Endothelial cell of umbilical vein (primary cell): ENCODE measurements around the gene PARVA. TPM values are rescaled to one million over a fixed set of nuclear protein-coding genes. Genes with fewer than 3 reads are reported as not detected.

Source experiments
- BruUV-seq: library from RNA; stranded (reverse); fragments of 400-500 nt; replicated peaks from 2 replicates; lab custom pipeline; 2021; lab: Mats Ljungman, UMichigan
- CTCF ChIA-PET: fragments of 300-600, 350-600 bp; sonication (Branson Sonifier 250); formaldehyde crosslinking; loops from one replicate; lab custom pipeline; 2021; ENCODE audit warnings: antibody characterized with exemption, inconsistent platforms; lab: Charles Lee
- POLR2A ChIA-PET: fragments of 300-600, 350-600 bp; sonication (Branson Sonifier 250); formaldehyde crosslinking; loops from one replicate; lab custom pipeline; 2021; ENCODE audit warnings: antibody characterized with exemption, inconsistent platforms; lab: Charles Lee
- DNase-seq: peaks from one replicate; pipeline ENCODE4 v3.0.0-alpha.2; 2011; ENCODE audit warnings: low read depth, low spot score
- FAIRE-seq: peaks from 2 replicates; lab custom pipeline; 2011; peaks lifted over from hg19 to GRCh38; lab: Jason Lieb, UNC
- H2AFZ ChIP-seq: 2 replicates; pipeline ENCODE4 v1.6.0; 2012; ENCODE audit warnings: low read depth, low read length, control low read depth, inconsistent platforms
- H3K27ac ChIP-seq: 2 replicates; pipeline ENCODE4 v1.5.1; 2011; ENCODE audit warnings: low read depth, mild to moderate bottlenecking, control low read depth, low read length, moderate library complexity; ENCODE audit not compliant: insufficient read depth
- H3K27me3 ChIP-seq, 2 experiments: 2 replicates each; pipeline versions ENCODE4 v1.6.0 to v1.6.1; 2011; ENCODE audit warnings: low read length in 2 of 2, mixed read lengths in 1 of 2; ENCODE audit not compliant: control insufficient read depth in 2 of 2, insufficient read depth in 2 of 2
- H3K36me3 ChIP-seq, 2 experiments: 2 replicates in 1 of 2; 3 replicates in 1 of 2; pipeline ENCODE4 v1.5.1; 2011; ENCODE audit warnings: low read length in 2 of 2, mild to moderate bottlenecking in 1 of 2, moderate library complexity in 1 of 2; ENCODE audit not compliant: control insufficient read depth in 2 of 2, insufficient read depth in 2 of 2; ENCODE audit errors: extremely low read depth in 1 of 2
- H3K4me1 ChIP-seq: 3 replicates; pipeline ENCODE4 v1.5.1; 2011; ENCODE audit warnings: mild to moderate bottlenecking, low read length; ENCODE audit not compliant: control insufficient read depth, insufficient read depth; ENCODE audit errors: extremely low read depth
- H3K4me2 ChIP-seq: 2 replicates; pipeline ENCODE4 v1.6.1; 2011; ENCODE audit warnings: low read length, control low read depth, mixed read lengths; ENCODE audit not compliant: insufficient read depth
- H3K4me3 ChIP-seq, 3 experiments: fragments of 200-600 bp in 1 of 3; sonication (generic), shearing (Covaris generic) in 1 of 3; replicated peaks in 1 of 3; 2 replicates each; pipeline ENCODE4 v1.5.1; 2011 to 2016; ENCODE audit warnings: control low read depth in 3 of 3, low read length in 3 of 3, mild to moderate bottlenecking in 2 of 3, inconsistent platforms in 1 of 3, low read depth in 1 of 3, moderate library complexity in 1 of 3; ENCODE audit not compliant: insufficient read depth in 1 of 3
- H3K79me2 ChIP-seq: 2 replicates; pipeline ENCODE4 v1.6.0; 2012; ENCODE audit warnings: low read length, inconsistent platforms; ENCODE audit not compliant: control insufficient read depth, insufficient read depth
- H3K9ac ChIP-seq: replicated peaks from 2 replicates; pipeline ENCODE3; 2011; ENCODE audit warnings: low read length, control low read depth; ENCODE audit not compliant: insufficient read depth; ENCODE audit errors: extremely low read depth
- H3K9me1 ChIP-seq: replicated peaks from 3 replicates; pipeline ENCODE4 v1.6.0; 2011; ENCODE audit warnings: mild to moderate bottlenecking, low read length; ENCODE audit not compliant: control insufficient read depth, insufficient read depth; ENCODE audit errors: extremely low read depth
- H3K9me3 ChIP-seq: replicated peaks from 2 replicates; pipeline ENCODE4 v1.5.1; 2012; ENCODE audit warnings: low read length, inconsistent platforms; ENCODE audit not compliant: control insufficient read depth, insufficient read depth
- H4K20me1 ChIP-seq: replicated peaks from 2 replicates; pipeline ENCODE3; 2011; ENCODE audit warnings: mild to moderate bottlenecking, low read length; ENCODE audit not compliant: control insufficient read depth, insufficient read depth; ENCODE audit errors: extremely low read depth
- CTCF ChIP-seq, 2 donors: IDR thresholded peaks; 1 replicate in 1 of 2; 2 replicates in 1 of 2; pipeline ENCODE4 v1.5.1; 2011; ENCODE audit warnings: low read length in 2 of 2, mild to moderate bottlenecking in 2 of 2, moderate library complexity in 2 of 2, control low read depth in 1 of 2, inconsistent platforms in 1 of 2, low read depth in 1 of 2; ENCODE audit not compliant: insufficient read depth in 1 of 2; ENCODE audit errors: extremely low read depth in 1 of 2
- EZH2 ChIP-seq: IDR thresholded peaks from 2 replicates; pipeline ENCODE4 v1.6.1; 2012; ENCODE audit warnings: borderline replicate concordance, low read depth, mild to moderate bottlenecking, moderate library complexity, low read length, inconsistent platforms; ENCODE audit not compliant: severe bottlenecking
- FOS ChIP-seq: IDR thresholded peaks from 2 replicates; pipeline ENCODE4 v1.6.1; 2011; ENCODE audit warnings: mild to moderate bottlenecking, low read length, moderate library complexity, borderline replicate concordance; ENCODE audit not compliant: insufficient read depth
- GATA2 ChIP-seq: IDR thresholded peaks from 2 replicates; pipeline ENCODE4 v1.7.0; 2011; ENCODE audit warnings: low read depth, mild to moderate bottlenecking, moderate library complexity, mixed read lengths, low read length; ENCODE audit not compliant: insufficient read length, insufficient read depth
- JUN ChIP-seq: IDR thresholded peaks from 2 replicates; pipeline ENCODE4 v1.6.1; 2011; ENCODE audit warnings: borderline replicate concordance, low read depth; ENCODE audit not compliant: insufficient read length, insufficient read depth
- MAX ChIP-seq: IDR thresholded peaks from 2 replicates; pipeline ENCODE4 v1.6.1; 2011; ENCODE audit not compliant: insufficient read depth, insufficient read length
- MYC ChIP-seq: IDR thresholded peaks from one replicate; pipeline ENCODE4 v1.6.1; 2011; ENCODE audit warnings: mild to moderate bottlenecking, low read depth, low read length
- POLR2A ChIP-seq: IDR thresholded peaks from 2 replicates; pipeline ENCODE4 v1.6.1; 2012; ENCODE audit warnings: low read depth, mild to moderate bottlenecking, control low read depth, low read length
- POLR2AphosphoS5 ChIP-seq: IDR thresholded peaks from 2 replicates; pipeline ENCODE4 v1.6.1; 2012; ENCODE audit warnings: low read depth, mild to moderate bottlenecking, control low read depth, low read length, moderate library complexity; ENCODE audit not compliant: insufficient read depth
- dilution Hi-C: fragments of 300-500 bp; cut with MboI; formaldehyde crosslinking; loops from one replicate; pipeline ENCODE4 v1.15.0; 2019; ENCODE audit warnings: low sequenced_read_pairs; ENCODE audit not compliant: extremely low pct_ligation_motif_present
- intact Hi-C: fragments of 100-400 bp; cut with micrococcal nuclease; formaldehyde crosslinking; loops from one replicate; pipeline ENCODE4 v1.10.0; 2022
- polyA plus RNA-seq, 4 experiments: library from polyadenylated mRNA; depleted of rRNA in 3 of 4; stranded (reverse) in 3 of 4; unstranded in 1 of 4; fragments of >200 nt; gene quantifications; 2 replicates each; pipeline versions ENCODE4 v1.2.1 to v1.2.3, GENCODE V29; 2011 to 2012; ENCODE audit warnings: missing spikeins in 1 of 4
- total RNA-seq: library from RNA; stranded (reverse); gene quantifications from 2 replicates; pipeline ENCODE4 v1.2.3, GENCODE V29; 2021

Gene PARVA
- total and polyA plus RNA-seq, 2 donors (not counting 3 experiments of a cell fraction or from before 2014, with no cell fraction given) = 40.6 to 104 TPM

- Histone ChIP-seq H3K27ac (no peak overlapping the region), H3K79me2 (no peaks in the 10 kb centered on the region), H3K27me3 (no peaks in the 10 kb centered on the region), H3K9ac (no peak overlapping the region), H3K36me3 (peaks cover 17 to 33% of the 10 kb centered on the region in 2 experiments), H3K4me3 (no peak overlapping the region), H3K4me2 (no peak overlapping the region), H2AFZ (no peak overlapping the region), H4K20me1 (no peaks in the 10 kb centered on the region), H3K9me1 (no peaks in the 10 kb centered on the region), H3K4me1 (no peaks in the 10 kb centered on the region), H3K9me3 (no peaks in the 10 kb centered on the region)
- ChIA-PET CTCF (interaction anchor here (0.7 kb wide), 1 partner anchor 149 kb away, joined by 3 read pairs; no protein-coding TSS in a partner anchor), POLR2A (no interaction called here)
- no peak for TF ChIP-seq MAX
- no peak for TF ChIP-seq GATA2
- no peak for TF ChIP-seq EZH2
- no peak for TF ChIP-seq JUN
- FAIRE-seq (no peak), DNase-seq (no peak)
- BruUV-seq = no TSS peak
- dilution Hi-C loops = no loop called here
- intact Hi-C loops = no loop called here
Measured at GRCh38 chr11:12480401-12480800, 103.0 kb downstream of the PARVA start.

- no peak overlapping the region for H3K27ac ChIP-seq
- DNase-seq (no peak), FAIRE-seq (peak; percentile 18)
- BruUV-seq = no TSS peak
- no peaks in the 10 kb centered on the region for H4K20me1 ChIP-seq
- no peak overlapping the region for H3K4me3 ChIP-seq
- no peak overlapping the region for H2AFZ ChIP-seq
- no peaks in the 10 kb centered on the region for H3K9me3 ChIP-seq
- no peaks in the 10 kb centered on the region for H3K4me1 ChIP-seq
- no peak overlapping the region for H3K9ac ChIP-seq
- H3K79me2 ChIP-seq = no peaks in the 10 kb centered on the region
- no peaks in the 10 kb centered on the region for H3K9me1 ChIP-seq
- TF ChIP-seq EZH2 (no peak), POLR2A (no peak), POLR2AphosphoS5 (no peak), FOS (no peak), JUN (no peak), MYC (no peak), CTCF (IDR thresholded peaks at IDR 0.05; ENCODE audit: extremely low read depth in 1 of 2, insufficient read depth in 1 of 2, low read depth in 1 of 2, low read length in 2 of 2) (no peak), MAX (no peak), GATA2 (no peak)
- peaks cover 14 to 20% of the 10 kb centered on the region in 2 experiments for H3K36me3 ChIP-seq
- H3K4me2 ChIP-seq = no peak overlapping the region
- H3K27me3 ChIP-seq = no peaks in the 10 kb centered on the region
- ChIA-PET CTCF (interaction anchor here (0.7 to 2.3 kb wide), 6 partner anchors 9 to 405 kb away, joined by 3 to 7 read pairs (median 3); no protein-coding TSS in a partner anchor), POLR2A (no interaction called here)
- dilution Hi-C loops (no loop called here), intact Hi-C loops (no loop called here)
Measured at GRCh38 chr11:12482839-12483238, 105.5 kb downstream of the PARVA start.
